ENCODE data around the gene ANKFN1.

The ANKFN1 gene

DNA sequence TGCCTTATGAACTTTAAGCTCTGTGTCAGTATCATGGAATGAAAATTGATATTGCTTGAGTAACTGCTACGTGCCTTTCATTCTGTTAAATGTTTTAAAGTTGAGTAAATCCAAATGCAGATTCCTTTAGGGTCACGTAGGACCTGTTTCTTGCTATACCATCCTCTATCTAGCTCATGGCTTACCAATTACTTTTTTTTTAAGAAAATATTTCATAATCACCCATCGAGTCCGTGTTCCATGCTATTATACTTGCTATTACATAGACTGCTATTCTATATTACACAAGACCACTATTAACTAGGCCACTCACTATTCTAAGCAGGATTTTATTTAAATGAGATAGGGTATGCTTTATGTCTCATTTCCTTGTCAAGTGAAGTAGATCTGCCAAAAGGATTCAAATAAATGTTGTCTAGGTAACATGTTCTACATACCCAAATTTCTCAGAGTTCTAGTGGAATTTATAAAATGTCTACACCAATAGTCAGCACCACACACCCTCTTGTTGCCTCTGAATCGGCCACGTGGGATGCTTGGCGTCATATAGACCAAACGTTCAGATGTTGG is 11.9 kb downstream of the ANKFN1 start:
- Histone ChIP-seq H3K23ac (ENCODE audit: low read length) (no peak overlapping the region), H4K12ac (ENCODE audit: low read depth, low read length) (no peak overlapping the region)
- no CpG with 5 or more reads among the region's 8 CpGs for WGBS (ENCODE audit: extremely low coverage, insufficient coverage, insufficient read length)

DNA sequence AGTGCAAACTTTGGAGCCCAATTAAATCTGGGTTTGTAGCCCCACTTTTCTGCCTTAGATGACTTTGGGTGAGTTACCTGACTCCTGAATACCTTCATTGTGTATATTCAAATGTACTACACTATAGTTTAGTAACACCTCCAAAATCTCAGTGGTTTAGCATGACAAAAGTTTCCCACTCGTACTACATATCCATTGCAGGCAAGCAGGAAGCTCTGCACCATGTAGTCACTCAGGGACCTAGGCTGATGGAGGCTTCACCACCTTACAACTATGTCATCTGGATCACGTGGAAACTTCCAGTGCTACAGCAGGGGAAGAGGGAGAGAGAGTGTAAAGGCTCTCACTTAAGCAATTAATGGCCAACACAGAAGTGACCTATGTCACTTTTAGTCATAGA is 14.2 kb downstream of the ANKFN1 start:
- Histone ChIP-seq H4K12ac (ENCODE audit: low read depth, low read length) (no peak overlapping the region), H3K79me2 (ENCODE audit: control insufficient read depth, insufficient read depth, low read length, poor library complexity) (no peaks in the 10 kb centered on the region), H3K9ac (ENCODE audit: low read length) (no peak overlapping the region), H3K27ac (ENCODE audit: low read depth, low read length) (no peak overlapping the region), H3K27me3 (ENCODE audit: insufficient read depth, low read length) (no peaks in the 10 kb centered on the region), H3K23ac (ENCODE audit: low read length) (no peak overlapping the region), H3K14ac (ENCODE audit: low read length) (no peak overlapping the region), H3K4me2 (ENCODE audit: low read length) (no peak overlapping the region), H3K9me3 (ENCODE audit: insufficient read depth, low read depth, low read length) (no peaks in the 10 kb centered on the region), H3K4ac (ENCODE audit: low read depth, low read length) (no peak overlapping the region), H3K4me1 (ENCODE audit: control insufficient read depth in 1 of 2, insufficient read depth in 2 of 2, low read length in 2 of 2) (peaks cover 12 to 17% of the 10 kb centered on the region in 2 experiments), H4K8ac (ENCODE audit: low read depth, low read length) (no peak overlapping the region), H2AK5ac (ENCODE audit: low read length) (no peak overlapping the region), H3K79me1 (ENCODE audit: low read length) (peaks cover 4% of the 10 kb centered on the region), H2BK12ac (ENCODE audit: low read length) (no peak overlapping the region), H4K91ac (ENCODE audit: low read depth, low read length) (no peak overlapping the region), H3K4me3 (ENCODE audit: low read depth, low read length) (no peak overlapping the region), H2BK5ac (ENCODE audit: low read depth, low read length, poor library complexity) (no peak overlapping the region), H3K18ac (ENCODE audit: low read length) (no peak overlapping the region), H3K36me3 (ENCODE audit: control insufficient read depth in 1 of 2, insufficient read depth in 2 of 2, low read length in 2 of 2) (no peaks in the 10 kb centered on the region), H2AFZ (ENCODE audit: insufficient read depth, low read length, poor library complexity) (no peak overlapping the region), H2BK120ac (ENCODE audit: insufficient read depth, low read length, poor library complexity) (no peak overlapping the region)
- DNase-seq: peak in 1 of 2 donors; percentile 46
- WGBS (ENCODE audit: extremely low coverage, insufficient coverage, insufficient read length): no CpG with 5 or more reads among the region's 2 CpGs

More for the DNA sequence above, 11.9 kb downstream of the ANKFN1 start:
- H3K4me3 ChIP-seq (ENCODE audit: low read depth, low read length): no peak overlapping the region
- no peak overlapping the region for H3K27ac ChIP-seq (ENCODE audit: low read depth, low read length)
- no peak overlapping the region for H3K4me2 ChIP-seq (ENCODE audit: low read length)
- no peak overlapping the region for H2BK12ac ChIP-seq (ENCODE audit: low read length)
- H3K18ac ChIP-seq (ENCODE audit: low read length): no peak overlapping the region
- no peak overlapping the region for H2BK5ac ChIP-seq (ENCODE audit: low read depth, low read length, poor library complexity)
- no peak overlapping the region for H3K4ac ChIP-seq (ENCODE audit: low read depth, low read length)
- no peak overlapping the region for H4K91ac ChIP-seq (ENCODE audit: low read depth, low read length)
- no peak overlapping the region for H2AK5ac ChIP-seq (ENCODE audit: low read length)
- no peak overlapping the region for H2AFZ ChIP-seq (ENCODE audit: insufficient read depth, low read length, poor library complexity)
- H3K9ac ChIP-seq (ENCODE audit: low read length): no peak overlapping the region
- H3K9me3 ChIP-seq (ENCODE audit: insufficient read depth, low read depth, low read length): no peaks in the 10 kb centered on the region
- peak; percentile 70 to 92 for DNase-seq
- H2BK120ac ChIP-seq (ENCODE audit: insufficient read depth, low read length, poor library complexity): no peak overlapping the region
- no peaks in the 10 kb centered on the region for H3K36me3 ChIP-seq (ENCODE audit: control insufficient read depth in 1 of 2, insufficient read depth in 2 of 2, low read length in 2 of 2)
- H4K8ac ChIP-seq (ENCODE audit: low read depth, low read length): no peak overlapping the region
- no peaks in the 10 kb centered on the region for H3K27me3 ChIP-seq (ENCODE audit: insufficient read depth, low read length)
- H3K4me1 ChIP-seq (ENCODE audit: control insufficient read depth in 1 of 2, insufficient read depth in 2 of 2, low read length in 2 of 2): peaks cover 2 to 8% of the 10 kb centered on the region in 2 experiments
- H3K14ac ChIP-seq (ENCODE audit: low read length): no peak overlapping the region
- no peaks in the 10 kb centered on the region for H3K79me1 ChIP-seq (ENCODE audit: low read length)
- H3K79me2 ChIP-seq (ENCODE audit: control insufficient read depth, insufficient read depth, low read length, poor library complexity): no peaks in the 10 kb centered on the region

DNA sequence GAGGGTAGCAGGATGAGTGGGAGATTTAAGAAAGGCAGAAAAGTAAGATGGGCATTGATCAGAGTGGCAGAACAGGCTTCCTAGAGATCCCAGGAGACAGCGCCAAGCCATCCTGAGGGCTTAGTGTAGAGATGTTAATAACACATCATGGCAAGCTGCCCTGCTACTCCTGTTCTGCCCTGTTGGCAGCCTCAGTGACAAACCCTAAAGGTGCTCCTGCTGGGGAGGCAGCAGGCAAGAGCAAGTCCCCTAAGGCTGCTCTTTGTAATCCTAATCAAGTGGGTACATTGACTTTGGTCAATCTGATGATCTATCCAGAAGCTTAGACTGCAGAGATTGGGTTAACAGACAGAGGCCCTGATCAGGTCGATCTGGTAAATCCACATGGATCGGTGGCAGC is 16.3 kb downstream of the ANKFN1 start:
- no CpG with 5 or more reads among the region's 3 CpGs for WGBS (ENCODE audit: extremely low coverage, insufficient coverage, insufficient read length)
- DNase-seq: no peak
- Histone ChIP-seq H3K27me3 (ENCODE audit: insufficient read depth, low read length) (no peaks in the 10 kb centered on the region), H2AFZ (ENCODE audit: insufficient read depth, low read length, poor library complexity) (no peak overlapping the region), H4K8ac (ENCODE audit: low read depth, low read length) (no peak overlapping the region), H4K91ac (ENCODE audit: low read depth, low read length) (no peak overlapping the region), H3K4me3 (ENCODE audit: low read depth, low read length) (no peak overlapping the region), H3K36me3 (ENCODE audit: control insufficient read depth in 1 of 2, insufficient read depth in 2 of 2, low read length in 2 of 2) (no peaks in the 10 kb centered on the region), H3K4me1 (ENCODE audit: control insufficient read depth in 1 of 2, insufficient read depth in 2 of 2, low read length in 2 of 2) (peaks cover 23% of the 10 kb centered on the region in 2 experiments), H3K9ac (ENCODE audit: low read length) (no peak overlapping the region), H3K79me1 (ENCODE audit: low read length) (peaks cover 6% of the 10 kb centered on the region), H2BK5ac (ENCODE audit: low read depth, low read length, poor library complexity) (no peak overlapping the region), H3K14ac (ENCODE audit: low read length) (no peak overlapping the region), H4K12ac (ENCODE audit: low read depth, low read length) (no peak overlapping the region), H3K27ac (ENCODE audit: low read depth, low read length) (no peak overlapping the region), H2BK120ac (ENCODE audit: insufficient read depth, low read length, poor library complexity) (no peak overlapping the region), H2BK12ac (ENCODE audit: low read length) (no peak overlapping the region), H3K4ac (ENCODE audit: low read depth, low read length) (no peak overlapping the region), H3K18ac (ENCODE audit: low read length) (no peak overlapping the region), H3K79me2 (ENCODE audit: control insufficient read depth, insufficient read depth, low read length, poor library complexity) (no peaks in the 10 kb centered on the region), H3K23ac (ENCODE audit: low read length) (no peak overlapping the region), H2AK5ac (ENCODE audit: low read length) (no peak overlapping the region), H3K9me3 (ENCODE audit: insufficient read depth, low read depth, low read length) (no peaks in the 10 kb centered on the region), H3K4me2 (ENCODE audit: low read length) (no peak overlapping the region)

DNA sequence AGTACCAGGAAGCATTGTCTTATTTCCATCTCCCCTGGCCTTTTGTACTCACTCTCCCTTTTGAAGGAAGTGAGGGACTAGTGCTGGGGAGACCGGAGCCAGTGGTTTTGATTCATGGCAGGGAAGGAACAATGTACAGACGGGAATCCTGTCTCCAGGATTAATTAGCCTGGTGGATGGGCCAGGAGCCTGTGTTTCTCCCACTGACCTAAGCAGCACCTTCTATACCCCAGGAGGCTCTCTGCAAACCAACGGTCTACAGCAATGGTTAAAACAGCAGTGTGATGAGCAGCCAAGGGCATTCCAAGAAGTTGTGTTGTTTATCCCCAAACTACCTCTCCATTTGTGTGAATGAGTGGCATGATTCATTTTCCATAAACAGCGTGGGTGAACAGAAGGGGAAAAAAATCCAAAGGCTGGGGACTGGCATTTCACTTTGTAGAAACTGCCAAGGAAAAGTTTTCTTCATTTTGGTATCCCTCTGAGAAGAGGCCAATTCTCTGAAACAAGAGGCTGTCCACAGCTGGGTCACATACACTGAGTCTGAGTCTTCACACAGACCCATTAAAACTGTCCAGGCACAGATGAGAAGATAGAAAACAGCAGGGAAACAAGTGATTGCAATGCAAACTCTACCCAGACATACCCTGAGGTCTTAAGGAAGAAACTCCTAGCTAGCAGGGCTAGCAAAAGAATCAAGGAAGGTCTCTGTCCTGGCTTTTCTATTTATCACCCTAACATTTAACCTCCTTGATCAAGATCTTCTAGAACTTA is 18.1 kb downstream of the ANKFN1 start:
- H3K4ac ChIP-seq (ENCODE audit: low read depth, low read length): no peak overlapping the region
- peaks cover 6% of the 10 kb centered on the region for H3K79me1 ChIP-seq (ENCODE audit: low read length)
- H3K79me2 ChIP-seq (ENCODE audit: control insufficient read depth, insufficient read depth, low read length, poor library complexity): no peaks in the 10 kb centered on the region
- H3K4me1 ChIP-seq (ENCODE audit: control insufficient read depth in 1 of 2, insufficient read depth in 2 of 2, low read length in 2 of 2): peaks cover 30 to 31% of the 10 kb centered on the region in 2 experiments
- H3K36me3 ChIP-seq (ENCODE audit: control insufficient read depth in 1 of 2, insufficient read depth in 2 of 2, low read length in 2 of 2): no peaks in the 10 kb centered on the region
- H4K8ac ChIP-seq (ENCODE audit: low read depth, low read length): no peak overlapping the region
- H4K91ac ChIP-seq (ENCODE audit: low read depth, low read length): peak overlapping the region; percentile 51
- peak in 1 of 2 donors; percentile 16 for DNase-seq
- H3K14ac ChIP-seq (ENCODE audit: low read length): no peak overlapping the region
- H3K23ac ChIP-seq (ENCODE audit: low read length): no peak overlapping the region
- H2BK12ac ChIP-seq (ENCODE audit: low read length): peak overlapping the region; percentile 30
- H4K12ac ChIP-seq (ENCODE audit: low read depth, low read length): no peak overlapping the region
- H3K4me3 ChIP-seq (ENCODE audit: low read depth, low read length): no peak overlapping the region
- H3K27ac ChIP-seq (ENCODE audit: low read depth, low read length): peak overlapping the region; percentile 43
- H2BK120ac ChIP-seq (ENCODE audit: insufficient read depth, low read length, poor library complexity): peak overlapping the region; percentile 5
- H2AK5ac ChIP-seq (ENCODE audit: low read length): no peak overlapping the region
- H3K18ac ChIP-seq (ENCODE audit: low read length): no peak overlapping the region
- H2AFZ ChIP-seq (ENCODE audit: insufficient read depth, low read length, poor library complexity): no peak overlapping the region
- no peaks in the 10 kb centered on the region for H3K27me3 ChIP-seq (ENCODE audit: insufficient read depth, low read length)
- no CpG with 5 or more reads among the region's 4 CpGs for WGBS (ENCODE audit: extremely low coverage, insufficient coverage, insufficient read length)
- peaks cover 2% of the 10 kb centered on the region for H3K9me3 ChIP-seq (ENCODE audit: insufficient read depth, low read depth, low read length)
- no peak overlapping the region for H3K4me2 ChIP-seq (ENCODE audit: low read length)
- H3K9ac ChIP-seq (ENCODE audit: low read length): no peak overlapping the region
- H2BK5ac ChIP-seq (ENCODE audit: low read depth, low read length, poor library complexity): peak overlapping the region; percentile 57

Data from trophoblast cell (in vitro differentiated cells and primary cell).